ENCODE measurements around the gene CACNA2D2.

Gene CACNA2D2

GRCh38 chr3:50327943-50328691 lies 175.3 kb downstream of the CACNA2D2 start, which contains the start of gene TUSC2:
TSS of gene TUSC2 (minus strand) at chr3:50328223. CDS start at chr3:50328099, 124 bp downstream.
- peak within 1 kb of the TSS; percentile 86 for H3K4me3 ChIP-seq (ENCODE audit: low read length)
- peak; percentile 80 for DNase-seq (ENCODE audit: low read depth)
- TF ChIP-seq CTCF (conservative IDR thresholded peaks at IDR 0.05; ENCODE audit: low read depth, low read length): no peak

DNA sequence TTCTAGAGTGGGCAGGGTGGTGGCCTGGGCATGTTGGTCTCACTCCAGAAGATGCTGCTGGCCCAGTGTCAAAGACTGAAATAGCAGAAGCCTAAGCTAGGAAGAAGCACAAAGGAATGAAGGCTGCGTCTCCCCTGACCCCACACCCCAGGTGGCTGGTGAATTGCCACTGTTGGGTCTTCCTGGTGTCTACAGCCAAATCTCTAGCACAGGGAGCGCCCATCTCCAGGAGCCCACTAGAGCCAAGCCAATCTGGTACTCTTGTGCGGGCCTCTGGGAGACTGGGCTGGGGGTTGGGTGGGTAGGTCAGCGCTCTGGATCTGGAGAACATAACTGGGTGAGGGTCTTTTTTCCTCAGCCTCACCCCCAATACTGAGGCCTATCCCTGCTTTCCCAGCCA lies 176.3 kb downstream of the CACNA2D2 start:
- no peak for TF ChIP-seq CTCF (conservative IDR thresholded peaks at IDR 0.05; ENCODE audit: low read depth, low read length)
- DNase-seq (ENCODE audit: low read depth): no peak
- peak overlapping the region; percentile 86 for H3K4me3 ChIP-seq (ENCODE audit: low read length)

DNA sequence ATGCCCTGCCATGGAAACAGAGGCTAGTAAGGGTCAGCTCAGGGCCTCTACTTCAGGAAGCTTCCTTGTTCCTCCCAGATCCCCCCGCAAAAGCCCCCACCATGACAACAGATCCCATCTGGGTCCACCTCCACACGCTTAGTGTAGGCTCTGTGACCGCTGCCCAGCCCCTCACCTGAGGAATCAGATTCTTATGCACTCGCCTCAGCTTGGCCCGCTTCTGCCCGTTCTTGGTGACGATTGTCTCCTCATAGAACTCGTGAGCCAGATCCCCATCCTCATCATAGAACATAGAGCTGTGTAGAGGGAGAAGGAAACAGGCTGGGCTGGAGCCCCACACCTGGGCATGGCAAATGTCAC lies 177.3 kb downstream of the CACNA2D2 start:
- H3K4me3 ChIP-seq (ENCODE audit: low read length): no peak overlapping the region
- no peak for DNase-seq (ENCODE audit: low read depth)
- TF ChIP-seq CTCF (conservative IDR thresholded peaks at IDR 0.05; ENCODE audit: low read depth, low read length): no peak

- H3K4me3 ChIP-seq (ENCODE audit: low read length): no peak overlapping the region
- TF ChIP-seq CTCF (conservative IDR thresholded peaks at IDR 0.05; ENCODE audit: low read depth, low read length): no peak
- no peak for DNase-seq (ENCODE audit: low read depth)
These were observed 177.8 kb downstream of the CACNA2D2 start for GRCh38 chr3:50325497-50326181.

- DNase-seq (ENCODE audit: low read depth): no peak
- H3K4me3 ChIP-seq (ENCODE audit: low read length): no peak overlapping the region
- no peak for TF ChIP-seq CTCF (conservative IDR thresholded peaks at IDR 0.05; ENCODE audit: low read depth, low read length)
These were observed 178.3 kb downstream of the CACNA2D2 start for GRCh38 chr3:50325113-50325480.

- peak; percentile 95 for TF ChIP-seq CTCF (conservative IDR thresholded peaks at IDR 0.05; ENCODE audit: low read depth, low read length)
- no peak overlapping the region for H3K4me3 ChIP-seq (ENCODE audit: low read length)
- DNase-seq (ENCODE audit: low read depth): no peak
These were observed 178.9 kb downstream of the CACNA2D2 start for GRCh38 chr3:50324351-50325112.

Measured in retinal pigment epithelial cell (primary cell).